Neuronal stem cell (in vitro differentiated cells): ENCODE measurements around the gene OGFOD3.
"Not testable (repeated sequence)": the region's sequence is repeated elsewhere in the genome, so short reads cannot be mapped to it uniquely, and the experiment has no call there.

Experiments used
- DNase-seq: peaks from one replicate; pipeline ENCODE4 v3.0.0-alpha.2; 2013; ENCODE audit warnings: low spot score
- H2AFZ ChIP-seq: one replicate; pipeline ENCODE4 v1.6.1; 2013; ENCODE audit warnings: mild to moderate bottlenecking, low read length, inconsistent platforms
- H2AK5ac ChIP-seq: 2 replicates; pipeline ENCODE4 v1.6.1; 2013; ENCODE audit warnings: low read depth, mild to moderate bottlenecking, inconsistent platforms, low read length, moderate library complexity, mixed read lengths
- H2BK120ac ChIP-seq: 2 replicates; pipeline ENCODE4 v1.6.1; 2013; ENCODE audit warnings: low read depth, mild to moderate bottlenecking, inconsistent platforms, low read length, moderate library complexity, mixed read lengths
- H2BK12ac ChIP-seq: one replicate; pipeline ENCODE4 v1.6.1; 2013; ENCODE audit warnings: low read length, inconsistent platforms
- H2BK15ac ChIP-seq: 2 replicates; pipeline ENCODE4 v1.6.1; 2013; ENCODE audit warnings: mild to moderate bottlenecking, low read length, inconsistent platforms, mixed read lengths
- H2BK5ac ChIP-seq: one replicate; pipeline ENCODE4 v1.6.1; 2013; ENCODE audit warnings: inconsistent platforms, mild to moderate bottlenecking, low read length, moderate library complexity
- H3K14ac ChIP-seq: one replicate; pipeline ENCODE4 v1.6.1; 2013; ENCODE audit warnings: low read length, inconsistent platforms
- H3K18ac ChIP-seq: 2 replicates; pipeline ENCODE4 v1.6.1; 2013; ENCODE audit warnings: low read length, inconsistent platforms
- H3K23ac ChIP-seq: 2 replicates; pipeline ENCODE4 v1.6.1; 2013; ENCODE audit warnings: low read depth, mild to moderate bottlenecking, mixed read lengths, low read length, inconsistent platforms; ENCODE audit not compliant: poor library complexity
- H3K27ac ChIP-seq: replicated peaks from 3 replicates; pipeline ENCODE4 v1.5.1; 2013; ENCODE audit warnings: low read length, inconsistent platforms
- H3K27me3 ChIP-seq, 3 experiments: 2 replicates each; pipeline ENCODE4 v1.6.1; 2013; ENCODE audit warnings: low read length in 3 of 3, mild to moderate bottlenecking in 2 of 3, inconsistent platforms in 1 of 3, low read depth in 1 of 3, mixed read lengths in 1 of 3, moderate library complexity in 1 of 3; ENCODE audit not compliant: control insufficient read depth in 3 of 3, insufficient read depth in 3 of 3
- H3K36me3 ChIP-seq, 2 donors: replicated peaks in 1 of 2; 2 replicates each; pipeline ENCODE4 v1.6.1; 2013; ENCODE audit warnings: low read length in 2 of 2; ENCODE audit not compliant: control insufficient read depth in 2 of 2, insufficient read depth in 2 of 2
- H3K4ac ChIP-seq: 2 replicates; pipeline ENCODE4 v1.6.1; 2013; ENCODE audit warnings: inconsistent platforms, mild to moderate bottlenecking, low read length, moderate library complexity
- H3K4me1 ChIP-seq, 2 donors: 1 replicate in 1 of 2; 2 replicates in 1 of 2; pipeline ENCODE4 v1.6.1; 2013; ENCODE audit warnings: low read length in 2 of 2, low read depth in 1 of 2; ENCODE audit not compliant: control insufficient read depth in 2 of 2, insufficient read depth in 1 of 2
- H3K4me2 ChIP-seq: one replicate; pipeline ENCODE4 v1.6.1; 2013; ENCODE audit warnings: mild to moderate bottlenecking, low read length, inconsistent platforms; ENCODE audit not compliant: insufficient read depth, poor library complexity, severe bottlenecking
- H3K4me3 ChIP-seq, 2 donors: 2 replicates each; pipeline ENCODE4 v1.5.1; 2013; ENCODE audit warnings: low read length in 2 of 2, mild to moderate bottlenecking in 2 of 2, inconsistent platforms in 1 of 2, moderate library complexity in 1 of 2
- H3K79me1 ChIP-seq: one replicate; pipeline ENCODE4 v1.6.1; 2013; ENCODE audit warnings: low read depth, mild to moderate bottlenecking, inconsistent platforms, low read length, moderate library complexity
- H3K9ac ChIP-seq: one replicate; pipeline ENCODE4 v1.6.1; 2013; ENCODE audit warnings: mild to moderate bottlenecking, low read depth, low read length, inconsistent platforms; ENCODE audit not compliant: poor library complexity
- H3K9me3 ChIP-seq, 2 donors: replicated peaks in 1 of 2; 2 replicates each; pipeline versions ENCODE3 to v1.6.1; 2013; ENCODE audit warnings: low read length in 2 of 2, mild to moderate bottlenecking in 2 of 2, inconsistent platforms in 1 of 2, low read depth in 1 of 2, mixed read lengths in 1 of 2, moderate library complexity in 1 of 2; ENCODE audit not compliant: control insufficient read depth in 2 of 2, insufficient read depth in 1 of 2
- H4K8ac ChIP-seq: one replicate; pipeline ENCODE4 v1.6.1; 2013; ENCODE audit warnings: low read depth, mild to moderate bottlenecking, inconsistent platforms, low read length, moderate library complexity
- H4K91ac ChIP-seq: one replicate; pipeline ENCODE4 v1.6.1; 2013; ENCODE audit warnings: low read length, low read depth, mild to moderate bottlenecking, inconsistent platforms; ENCODE audit not compliant: poor library complexity
- WGBS, 2 donors: extraction: QIAGEN DNeasy Blood & Tissue Kit; methylation state at CpG; one replicate each; pipeline ENCODE4 v1.1.7; 2013; ENCODE audit warnings: missing lambda C conversion rate in 2 of 2, mixed read lengths in 1 of 2; ENCODE audit not compliant: insufficient read length in 2 of 2, insufficient replicate concordance in 1 of 2; ENCODE audit errors: extremely low coverage in 2 of 2; 5-methylcytosine and 5-hydroxymethylcytosine counted together

OGFOD3 gene

GRCh38 chr17:82453706-82454105 is 35.3 kb upstream of the OGFOD3 start:
- Histone ChIP-seq H3K4me1 (peaks cover 10 to 16% of the 10 kb centered on the region in 2 donors), H3K79me1 (peaks cover 13% of the 10 kb centered on the region), H3K9me3 (peaks cover 2 to 13% of the 10 kb centered on the region in 2 donors)
- not testable (repeated sequence) for H3K23ac ChIP-seq, H3K27me3 ChIP-seq, H2BK5ac ChIP-seq, H2BK15ac ChIP-seq, H4K91ac ChIP-seq, H3K4me3 ChIP-seq, H3K14ac ChIP-seq, H2BK120ac ChIP-seq, DNase-seq, H2AFZ ChIP-seq, H3K4me2 ChIP-seq, H3K27ac ChIP-seq, H4K8ac ChIP-seq, H3K18ac ChIP-seq, H3K36me3 ChIP-seq, H3K9ac ChIP-seq, H3K4ac ChIP-seq, H2BK12ac ChIP-seq, H2AK5ac ChIP-seq
- no CpG with 5 or more reads among the region's 21 CpGs for WGBS, 2 donors

GRCh38 chr17:82453151-82453550 is 34.8 kb upstream of the OGFOD3 start:
- H2BK5ac ChIP-seq, H4K91ac ChIP-seq, H2BK120ac ChIP-seq, H2BK15ac ChIP-seq, H2AFZ ChIP-seq, H3K27me3 ChIP-seq, H2AK5ac ChIP-seq, H3K9ac ChIP-seq, H3K27ac ChIP-seq, H2BK12ac ChIP-seq, H3K18ac ChIP-seq, H3K23ac ChIP-seq, H3K4me2 ChIP-seq, H3K4me3 ChIP-seq, DNase-seq, H3K14ac ChIP-seq, H3K4ac ChIP-seq, H4K8ac ChIP-seq: not testable (repeated sequence)
- WGBS, 2 donors: no CpG with 5 or more reads among the region's 7 CpGs
- H3K4me1 ChIP-seq: peaks cover 10 to 16% of the 10 kb centered on the region in 2 donors
- H3K9me3 ChIP-seq: peaks cover 2 to 13% of the 10 kb centered on the region in 2 donors
- peaks cover 0 to 11% of the 10 kb centered on the region in 2 donors for H3K36me3 ChIP-seq
- peaks cover 12% of the 10 kb centered on the region for H3K79me1 ChIP-seq

GRCh38 chr17:82452162-82452561 is 33.8 kb upstream of the OGFOD3 start:
- H4K91ac ChIP-seq: no peak overlapping the region
- H2BK12ac ChIP-seq: no peak overlapping the region
- DNase-seq: no peak
- H3K23ac ChIP-seq: no peak overlapping the region
- H3K36me3 ChIP-seq: peaks cover 3 to 18% of the 10 kb centered on the region in 2 donors
- H3K4ac ChIP-seq: no peak overlapping the region
- no peak overlapping the region for H2AFZ ChIP-seq
- no peak overlapping the region for H3K4me3 ChIP-seq
- H3K14ac ChIP-seq: no peak overlapping the region
- H2BK5ac ChIP-seq: no peak overlapping the region
- H3K4me2 ChIP-seq: no peak overlapping the region
- H3K9ac ChIP-seq: no peak overlapping the region
- H2AK5ac ChIP-seq: no peak overlapping the region
- no peak overlapping the region for H3K27ac ChIP-seq
- H2BK15ac ChIP-seq: no peak overlapping the region
- no peak overlapping the region for H2BK120ac ChIP-seq
- no peak overlapping the region for H4K8ac ChIP-seq
- WGBS, 2 donors: no CpG with 5 or more reads among the region's 3 CpGs
- peaks cover 12% of the 10 kb centered on the region for H3K79me1 ChIP-seq
- H3K4me1 ChIP-seq: peaks cover 8 to 11% of the 10 kb centered on the region in 2 donors
- peaks cover 2 to 13% of the 10 kb centered on the region in 2 donors for H3K9me3 ChIP-seq
- H3K18ac ChIP-seq: no peak overlapping the region
- no peaks in the 10 kb centered on the region for H3K27me3 ChIP-seq

- Histone ChIP-seq H2AFZ (peak within 1 kb of the TSS; percentile 93), H3K23ac (peak within 1 kb of the TSS; percentile 89), H2AK5ac (peak within 1 kb of the TSS; percentile 96), H3K4me2 (peak within 1 kb of the TSS; percentile 64), H2BK12ac (peak within 1 kb of the TSS; percentile 63), H2BK5ac (peak within 1 kb of the TSS; percentile 87), H3K27me3 (no peaks in the 10 kb centered on the region), H3K14ac (peak within 1 kb of the TSS; percentile 94), H3K4ac (peak within 1 kb of the TSS; percentile 66), H3K36me3 (peaks cover 4 to 31% of the 10 kb centered on the region in 2 donors), H3K4me1 (peaks cover 10 to 16% of the 10 kb centered on the region in 2 donors), H3K9me3 (peaks cover 2 to 13% of the 10 kb centered on the region in 2 donors), H4K8ac (no peak within 1 kb of the TSS), H3K9ac (peak within 1 kb of the TSS; percentile 96), H2BK15ac (no peak within 1 kb of the TSS), H3K4me3 (peak within 1 kb of the TSS; percentile 91 to 99), H3K79me1 (peaks cover 19% of the 10 kb centered on the region), H3K18ac (peak within 1 kb of the TSS; percentile 99), H4K91ac (no peak within 1 kb of the TSS), H2BK120ac (no peak within 1 kb of the TSS), H3K27ac (peak within 1 kb of the TSS; percentile 27)
- DNase-seq: peak; percentile 92
- WGBS, 2 donors: no CpG with 5 or more reads among the region's 91 CpGs
Observed at GRCh38 chr17:82450357-82451106, 32.1 kb upstream of the OGFOD3 start, which contains the start of gene CYBC1. CYBC1 (minus strand) TSS chr17:82450752; CDS start chr17:82449254, 1,498 bp downstream.
